ENCODE results near the gene TIGD6.

The TIGD6 gene

DNA sequence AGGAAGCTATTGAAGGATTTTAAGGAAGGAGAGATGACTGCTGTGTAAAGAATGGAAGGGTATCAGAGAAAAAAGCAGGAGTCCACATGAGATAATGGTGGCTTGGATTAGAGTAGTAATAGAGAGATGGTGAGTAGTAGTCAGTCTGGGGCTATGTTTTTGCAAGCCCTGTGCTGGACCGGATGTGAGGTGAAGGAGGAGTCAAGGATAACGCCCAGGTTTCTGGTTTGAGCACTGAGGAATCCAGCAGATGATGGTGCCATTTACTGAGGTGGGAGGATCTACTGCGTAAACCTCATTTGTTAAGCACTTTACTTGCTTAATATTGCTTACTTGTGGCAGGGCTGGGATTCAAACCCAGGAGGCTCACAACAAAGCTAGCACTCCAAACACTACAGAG is 1.1 kb downstream of the TIGD6 start:
- in situ Hi-C loops (cut with HindIII; ENCODE audit: low sequenced_read_pairs): no loop called here

DNA sequence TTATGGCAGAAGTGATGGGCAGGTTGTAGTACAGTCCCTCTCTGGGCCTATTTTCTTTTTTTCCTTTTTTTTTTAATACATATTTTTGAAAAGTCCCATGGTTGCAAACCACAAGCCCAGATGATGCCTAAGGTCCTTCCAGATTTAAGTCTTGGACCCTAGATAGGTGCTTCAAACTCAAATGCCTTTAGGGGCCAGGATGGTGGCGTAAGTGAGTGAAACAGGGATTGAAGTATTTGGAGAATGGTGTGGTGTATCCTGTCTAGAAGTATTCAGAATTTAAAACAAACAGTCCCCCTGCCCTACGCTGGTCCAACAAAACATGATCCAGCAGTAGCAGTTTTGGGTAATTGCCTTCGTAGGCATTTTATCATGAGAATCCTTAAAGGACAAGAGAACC is 2.2 kb downstream of the TIGD6 start:
- in situ Hi-C loops (cut with HindIII; ENCODE audit: low sequenced_read_pairs): no loop called here

More for the DNA sequence above, 1.1 kb downstream of the TIGD6 start:
- no peak for DNase-seq (ENCODE audit: low read depth, low spot score)
- TF ChIP-seq, protein P1, sequence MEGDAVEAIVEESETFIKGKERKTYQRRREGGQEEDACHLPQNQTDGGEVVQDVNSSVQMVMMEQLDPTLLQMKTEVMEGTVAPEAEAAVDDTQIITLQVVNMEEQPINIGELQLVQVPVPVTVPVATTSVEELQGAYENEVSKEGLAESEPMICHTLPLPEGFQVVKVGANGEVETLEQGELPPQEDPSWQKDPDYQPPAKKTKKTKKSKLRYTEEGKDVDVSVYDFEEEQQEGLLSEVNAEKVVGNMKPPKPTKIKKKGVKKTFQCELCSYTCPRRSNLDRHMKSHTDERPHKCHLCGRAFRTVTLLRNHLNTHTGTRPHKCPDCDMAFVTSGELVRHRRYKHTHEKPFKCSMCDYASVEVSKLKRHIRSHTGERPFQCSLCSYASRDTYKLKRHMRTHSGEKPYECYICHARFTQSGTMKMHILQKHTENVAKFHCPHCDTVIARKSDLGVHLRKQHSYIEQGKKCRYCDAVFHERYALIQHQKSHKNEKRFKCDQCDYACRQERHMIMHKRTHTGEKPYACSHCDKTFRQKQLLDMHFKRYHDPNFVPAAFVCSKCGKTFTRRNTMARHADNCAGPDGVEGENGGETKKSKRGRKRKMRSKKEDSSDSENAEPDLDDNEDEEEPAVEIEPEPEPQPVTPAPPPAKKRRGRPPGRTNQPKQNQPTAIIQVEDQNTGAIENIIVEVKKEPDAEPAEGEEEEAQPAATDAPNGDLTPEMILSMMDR (IDR thresholded peaks at IDR 0.05; ENCODE audit: low read depth, low read length): no peak
- peak overlapping the region; percentile 93 for H3K4me3 ChIP-seq (ENCODE audit: low read depth, low read length)

DNA sequence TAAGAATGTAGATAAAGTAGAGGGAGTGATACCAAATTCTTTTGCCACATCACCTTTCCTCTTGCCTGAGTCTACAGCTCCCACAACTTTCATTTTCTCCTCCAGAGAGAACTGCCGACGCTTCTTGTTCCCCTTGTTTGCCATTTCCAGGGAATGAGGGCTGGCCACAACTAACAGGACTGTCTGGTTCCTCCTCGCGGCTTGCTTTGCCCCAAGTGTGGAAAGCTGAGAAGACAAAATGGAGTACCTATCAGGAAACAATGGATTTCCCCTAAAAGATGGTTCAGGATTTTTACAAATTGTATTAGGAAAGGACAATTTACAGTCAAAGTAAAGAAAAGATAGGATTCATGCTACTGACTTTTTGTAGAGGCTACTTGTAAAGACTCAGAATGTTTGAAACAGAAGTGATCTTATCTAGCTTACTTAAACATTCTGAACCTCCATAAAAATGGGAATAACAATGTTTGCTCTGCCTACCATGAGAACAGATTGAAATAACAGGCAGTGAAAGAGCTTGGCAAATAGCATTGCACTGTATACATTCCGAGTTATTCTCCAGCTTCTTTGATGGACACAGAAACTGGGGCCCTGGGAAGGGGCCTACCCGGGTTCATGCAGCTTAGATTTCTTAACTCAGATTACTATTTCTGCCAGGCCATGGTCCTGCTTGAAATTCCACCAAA is 4.1 kb downstream of the TIGD6 start:
- TF ChIP-seq, protein P1 (IDR thresholded peaks at IDR 0.05; ENCODE audit: low read depth, low read length): no peak
- DNase-seq (ENCODE audit: low read depth, low spot score): no peak
- in situ Hi-C loops (cut with HindIII; ENCODE audit: low sequenced_read_pairs): no loop called here
- no peak overlapping the region for H3K4me3 ChIP-seq (ENCODE audit: low read depth, low read length)

More for the DNA sequence above, 2.2 kb downstream of the TIGD6 start:
- DNase-seq (ENCODE audit: low read depth, low spot score): no peak
- no peak overlapping the region for H3K4me3 ChIP-seq (ENCODE audit: low read depth, low read length)
- TF ChIP-seq, protein P1 (IDR thresholded peaks at IDR 0.05; ENCODE audit: low read depth, low read length): no peak

DNA sequence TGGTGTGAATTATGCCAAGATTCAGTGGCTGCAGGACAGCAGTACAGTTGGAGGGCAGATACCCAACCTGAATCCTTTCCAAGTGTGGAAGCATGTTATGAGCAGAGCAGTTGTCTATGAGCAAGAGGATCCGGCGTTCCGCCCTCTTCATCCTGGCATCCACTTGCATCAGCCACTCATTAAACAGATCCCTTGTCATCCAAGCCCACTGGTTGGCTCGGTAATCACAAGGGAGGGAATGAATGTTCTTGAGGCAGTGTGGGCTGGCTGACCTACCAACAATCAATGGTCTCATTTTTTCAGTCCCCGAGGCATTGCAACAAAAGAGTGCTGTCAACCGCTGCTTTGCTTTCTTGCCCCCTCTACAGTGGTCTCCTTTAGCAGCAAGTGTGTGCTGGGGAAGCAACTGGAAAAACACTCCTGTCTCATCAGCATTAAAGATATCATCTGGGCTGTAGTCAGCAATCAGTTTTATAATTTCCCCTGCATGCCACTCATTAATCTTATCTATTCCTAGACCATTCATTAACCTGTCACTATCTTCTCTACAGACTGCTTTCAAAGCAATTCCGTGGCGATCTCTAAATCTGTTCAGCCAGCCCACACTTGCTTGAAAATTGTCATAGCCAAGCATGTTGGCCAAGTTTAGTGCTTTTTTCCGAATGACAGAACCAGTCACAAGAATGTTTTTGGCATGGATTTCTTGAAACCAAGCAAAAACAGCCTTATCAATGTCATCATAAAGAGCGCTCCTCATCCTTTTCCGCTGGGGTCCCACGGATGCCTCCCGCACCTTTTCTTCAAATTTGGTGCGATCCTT is 4.9 kb downstream of the TIGD6 start:
- DNase-seq (ENCODE audit: low read depth, low spot score): no peak
- H3K4me3 ChIP-seq (ENCODE audit: low read depth, low read length): no peak overlapping the region
- TF ChIP-seq, protein P1 (IDR thresholded peaks at IDR 0.05; ENCODE audit: low read depth, low read length): no peak
- in situ Hi-C loops (cut with HindIII; ENCODE audit: low sequenced_read_pairs): no loop called here

DNA sequence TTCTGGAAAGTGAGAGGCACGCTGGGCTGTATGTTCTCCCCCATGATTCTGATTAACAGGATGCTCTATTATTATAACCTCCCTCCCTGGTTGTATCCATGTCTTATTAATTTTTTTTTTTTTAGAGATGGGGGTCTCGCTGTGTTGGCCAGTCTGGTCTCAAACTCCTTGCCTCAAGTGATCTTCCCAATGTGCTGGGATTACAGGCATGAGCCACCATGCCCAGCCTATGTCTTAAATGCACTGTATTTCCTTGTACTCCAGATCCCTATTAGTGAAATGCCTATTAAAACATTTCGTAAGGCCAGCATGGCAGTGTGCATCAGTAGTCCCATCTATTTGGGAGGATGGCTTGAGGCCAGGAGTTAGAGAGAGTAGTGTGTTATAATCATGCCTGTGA is 7.0 kb downstream of the TIGD6 start:
- TF ChIP-seq, protein P1 (IDR thresholded peaks at IDR 0.05; ENCODE audit: low read depth, low read length): no peak
- no peak for DNase-seq (ENCODE audit: low read depth, low spot score)
- in situ Hi-C loops (cut with HindIII; ENCODE audit: low sequenced_read_pairs): no loop called here
- H3K4me3 ChIP-seq (ENCODE audit: low read depth, low read length): no peak overlapping the region

DNA sequence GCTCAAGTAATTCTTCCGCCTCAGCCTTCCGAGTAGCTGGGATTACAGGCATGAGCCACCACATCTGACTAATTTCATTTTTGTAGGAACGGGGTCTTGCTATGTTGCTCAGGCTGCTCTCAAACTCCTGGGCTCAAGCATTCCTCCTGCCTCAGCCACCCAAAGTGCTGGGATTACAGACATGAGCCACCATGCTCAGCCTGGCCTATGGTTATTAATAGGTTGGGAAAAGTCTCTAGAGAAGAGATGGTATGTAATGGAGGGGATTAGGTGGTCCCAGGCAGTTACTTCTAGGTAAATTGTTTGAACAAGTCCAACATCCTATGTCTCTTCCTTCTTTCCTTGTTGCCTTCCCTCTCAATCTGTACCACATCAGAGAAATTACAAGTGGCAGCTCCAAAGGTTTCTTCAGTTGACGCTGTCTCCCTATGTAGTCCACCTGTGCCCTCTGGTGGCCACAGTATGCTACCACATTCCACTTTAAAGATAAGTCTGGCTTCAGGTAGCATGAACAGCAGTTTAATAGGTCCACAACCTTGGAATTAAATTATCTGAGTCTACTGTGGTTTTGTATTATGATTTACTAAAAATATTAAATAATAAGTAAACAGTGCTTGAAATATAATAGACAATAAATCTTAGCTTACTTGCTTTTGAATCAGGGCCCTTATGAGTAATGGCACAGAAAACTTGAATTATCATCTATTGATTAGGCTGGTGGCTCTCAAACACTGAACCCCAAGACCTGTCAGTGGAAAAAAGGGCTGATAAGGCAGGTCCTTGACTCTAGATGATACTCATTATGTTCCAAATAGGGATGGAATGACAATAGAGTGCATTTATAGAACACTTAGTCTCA is 9.7 kb downstream of the TIGD6 start:
- in situ Hi-C loops (cut with HindIII; ENCODE audit: low sequenced_read_pairs): no loop called here
- H3K4me3 ChIP-seq (ENCODE audit: low read depth, low read length): no peak overlapping the region
- TF ChIP-seq, protein P1 (IDR thresholded peaks at IDR 0.05; ENCODE audit: low read depth, low read length): peak; percentile 85

More for the DNA sequence above, 9.7 kb downstream of the TIGD6 start:
- peak; percentile 79 for DNase-seq (ENCODE audit: low read depth, low spot score)

All from astrocyte of the spinal cord (primary cell).